HepG2 (cell line): ENCODE data around the gene FAM3B. TPM values are rescaled to one million over a fixed set of nuclear protein-coding genes. Genes with fewer than 3 reads are reported as not detected.

Source experiments
- ATAC-seq: fragments of 200-7000 bp; cut with Tn5 transposase; 3 replicates; pipeline ENCODE4 v1.9.1; 2020; ENCODE audit warnings: mild to moderate bottlenecking, moderate library complexity
- BruUV-seq: library from RNA; stranded (reverse); fragments of 400-500 nt; replicated peaks from 2 replicates; lab custom pipeline; 2021; lab: Mats Ljungman, UMichigan
- CTCF ChIA-PET: fragments of 300-600 bp; formaldehyde crosslinking; extraction: SDS; loops from one replicate; lab custom pipeline; 2021; ENCODE audit warnings: low total read pairs, inconsistent platforms, low intra/inter-chr PET ratio; lab: Yijun Ruan, JAX
- POLR2A ChIA-PET: fragments of 350-600 bp; sonication (Branson Sonifier 250); formaldehyde crosslinking; loops from one replicate; lab custom pipeline; 2020; ENCODE audit warnings: antibody characterized with exemption, inconsistent platforms; lab: Yijun Ruan, JAX
- DNase-seq: peaks from one replicate; pipeline ENCODE4 v3.0.0-alpha.2; 2015; ENCODE audit warnings: low spot score
- FAIRE-seq: peaks from 3 replicates; lab custom pipeline; 2011; peaks lifted over from hg19 to GRCh38; lab: Jason Lieb, UNC
- H2AFZ ChIP-seq: one replicate; pipeline ENCODE4 v1.6.1; 2011; ENCODE audit warnings: low read length, inconsistent platforms
- H3K27ac ChIP-seq: fragments of 300-600 bp; 3 replicates; pipeline ENCODE4 v1.8.0; 2011; ENCODE audit warnings: mixed run types, mild to moderate bottlenecking, mixed read lengths, low read length, inconsistent platforms; ENCODE audit not compliant: insufficient read depth; ENCODE audit errors: extremely low read length
- H3K27me3 ChIP-seq, 2 experiments: fragments of 200-600 bp in 1 of 2; 2 replicates in 1 of 2; 3 replicates in 1 of 2; pipeline versions ENCODE4 v1.6.0 to v1.8.0; 2011; ENCODE audit warnings: low read length in 2 of 2, mild to moderate bottlenecking in 2 of 2, moderate library complexity in 2 of 2, inconsistent platforms in 1 of 2; ENCODE audit not compliant: insufficient read depth in 2 of 2, control insufficient read depth in 1 of 2
- H3K36me3 ChIP-seq, 2 experiments: fragments of 200-600 bp in 1 of 2; replicated peaks in 1 of 2; 2 replicates in 1 of 2; 3 replicates in 1 of 2; pipeline versions ENCODE4 v1.5.1 to v1.8.0; 2011; ENCODE audit warnings: low read length in 2 of 2, inconsistent platforms in 1 of 2; ENCODE audit not compliant: insufficient read depth in 2 of 2, control insufficient read depth in 1 of 2
- H3K4me1 ChIP-seq: 2 replicates; pipeline ENCODE4 v1.5.1; 2012; ENCODE audit warnings: low read length, inconsistent platforms; ENCODE audit not compliant: insufficient read depth
- H3K4me2 ChIP-seq: 2 replicates; pipeline ENCODE4 v1.6.0; 2011; ENCODE audit warnings: low read depth, low read length, inconsistent platforms
- H3K4me3 ChIP-seq, 3 experiments: fragments of 200-600 bp in 1 of 3; sonication (generic), shearing (Covaris generic) in 1 of 3; replicated peaks in 1 of 3; 2 replicates each; pipeline ENCODE4 v1.5.1; 2011 to 2016; ENCODE audit warnings: low read length in 3 of 3, inconsistent platforms in 2 of 3, low read depth in 2 of 3, mild to moderate bottlenecking in 2 of 3, control low read depth in 1 of 3, mixed read lengths in 1 of 3; ENCODE audit not compliant: insufficient read depth in 1 of 3
- H3K79me2 ChIP-seq: one replicate; pipeline ENCODE4 v1.6.1; 2011; ENCODE audit warnings: low read length, inconsistent platforms; ENCODE audit not compliant: insufficient read depth
- H3K9ac ChIP-seq: 2 replicates; pipeline ENCODE4 v1.6.0; 2011; ENCODE audit warnings: mild to moderate bottlenecking, low read depth, low read length, inconsistent platforms; ENCODE audit not compliant: insufficient read depth
- H3K9me3 ChIP-seq: 2 replicates; pipeline ENCODE4 v1.5.1; 2012; ENCODE audit warnings: mild to moderate bottlenecking, low read length
- H4K20me1 ChIP-seq: 2 replicates; pipeline ENCODE4 v1.6.0; 2011; ENCODE audit warnings: inconsistent platforms, mild to moderate bottlenecking, low read length, moderate library complexity; ENCODE audit not compliant: insufficient read depth
- BORCS8-MEF2B ChIP-seq: sonication (generic); formaldehyde crosslinking; IDR thresholded peaks from 2 replicates; pipeline ENCODE4 v1.8.0; 2022; ENCODE audit warnings: mild to moderate bottlenecking, missing genetic modification reagents
- GPN1 ChIP-seq: sonication (generic); formaldehyde crosslinking; IDR thresholded peaks from 2 replicates; pipeline ENCODE4 v1.5.1; 2020; ENCODE audit warnings: missing genetic modification reagents, borderline replicate concordance
- IRX3 ChIP-seq: sonication (generic); formaldehyde crosslinking; IDR thresholded peaks from 2 replicates; pipeline ENCODE4 v1.8.1; 2023; ENCODE audit warnings: mild to moderate bottlenecking, low read depth, missing genetic modification reagents, borderline replicate concordance
- NCOA2 ChIP-seq: sonication (generic); formaldehyde crosslinking; IDR thresholded peaks from 2 replicates; pipeline ENCODE4 v1.8.0; 2022; ENCODE audit warnings: inconsistent platforms
- NFYC ChIP-seq: IDR thresholded peaks from 2 replicates; pipeline ENCODE4 v1.6.1; 2016; ENCODE audit warnings: missing genetic modification reagents, missing compliant biosample characterization
- POLR2AphosphoS5 ChIP-seq: IDR thresholded peaks from 2 replicates; pipeline ENCODE4 v1.6.1; 2012; ENCODE audit warnings: low read depth, low read length
- PRPF4 ChIP-seq: fragments of 200-400 bp; formaldehyde crosslinking; IDR thresholded peaks from 2 replicates; pipeline ENCODE4 v1.6.1; 2016; ENCODE audit warnings: low read length, low read depth; ENCODE audit not compliant: poor library complexity, severe bottlenecking
- REPIN1 ChIP-seq: sonication (generic); formaldehyde crosslinking; IDR thresholded peaks from 2 replicates; pipeline ENCODE4 v1.8.0; 2022; ENCODE audit warnings: missing genetic modification reagents, low read depth, mild to moderate bottlenecking, borderline replicate concordance
- SAFB2 ChIP-seq: sonication (generic); formaldehyde crosslinking; IDR thresholded peaks from 2 replicates; pipeline ENCODE4 v1.5.1; 2020; ENCODE audit warnings: missing genetic modification reagents, low read depth, mild to moderate bottlenecking, borderline replicate concordance
- TOPORS ChIP-seq: sonication (generic); formaldehyde crosslinking; IDR thresholded peaks from 2 replicates; pipeline ENCODE4 v1.8.0; 2023; ENCODE audit warnings: mild to moderate bottlenecking, missing genetic modification reagents
- ZNF484 ChIP-seq: sonication (generic); formaldehyde crosslinking; IDR thresholded peaks from 2 replicates; pipeline ENCODE4 v1.5.1; 2020; ENCODE audit warnings: mild to moderate bottlenecking, low read depth, missing genetic modification reagents, borderline replicate concordance
- ZNF709 ChIP-seq: sonication (generic); formaldehyde crosslinking; IDR thresholded peaks from 2 replicates; pipeline ENCODE4 v1.5.0; 2020; ENCODE audit warnings: mild to moderate bottlenecking, missing genetic modification reagents
- ZNF747 ChIP-seq: sonication (generic); formaldehyde crosslinking; IDR thresholded peaks from 2 replicates; pipeline ENCODE4 v1.8.1; 2023; ENCODE audit warnings: missing genetic modification reagents, mild to moderate bottlenecking, borderline replicate concordance
- WGBS: methylation state at CpG from one replicate; pipeline ENCODE4 v1.1.6; 2017; ENCODE audit warnings: low lambda C conversion rate; 5-methylcytosine and 5-hydroxymethylcytosine counted together
- in situ Hi-C: cut with HindIII; loops from 2 replicates; pipeline ENCODE4 v1.10.0; 2017; ENCODE audit warnings: low pct_unique_long_range_greater_than_20kb; ENCODE audit not compliant: extremely low pct_ligation_motif_present
- intact Hi-C: fragments of 100-400 bp; cut with micrococcal nuclease; formaldehyde crosslinking; loops from one replicate; pipeline ENCODE4 v1.10.0; 2022; ENCODE audit not compliant: unreplicated experiment
- polyA plus RNA-seq, 8 experiments: library from polyadenylated mRNA; depleted of rRNA in 3 of 8; stranded (reverse) in 7 of 8; unstranded in 1 of 8; fragments of >200 nt; fragmentation: Illumina TruSeq in 4 of 8; extraction: Trizol in 4 of 8; gene quantifications; 2 replicates each; pipeline versions ENCODE4 v1.2.1 to v1.2.3, GENCODE V29; 2011 to 2016; ENCODE audit warnings: low read depth in 4 of 8, missing spikeins in 1 of 8, mixed read lengths in 1 of 8; ENCODE audit not compliant: insufficient read depth in 1 of 8
- total RNA-seq, 5 experiments: library from RNA; depleted of rRNA; stranded (reverse); fragments of >200 nt; fragmentation: Illumina TruSeq; extraction: Trizol; gene quantifications; 2 replicates each; pipeline ENCODE4 v1.2.3, GENCODE V29; 2016; ENCODE audit warnings: low read depth in 1 of 5

FAM3B gene
- total and polyA plus RNA-seq, 2 of the 13 experiments (the other 11 are each of a cell fraction or from before 2014, with no cell fraction given): 46.5 to 62.0 TPM

- POLR2A ChIA-PET: no interaction called here
- H4K20me1 ChIP-seq: no peaks in the 10 kb centered on the region
- no peak overlapping the region for H3K4me3 ChIP-seq
- CTCF ChIA-PET: no interaction called here
- H2AFZ ChIP-seq: no peak overlapping the region
- no peaks in the 10 kb centered on the region for H3K9me3 ChIP-seq
- intact Hi-C loops: no loop called here
- BruUV-seq: no TSS peak
- WGBS: 90% methylated on average over 7 of the region's 10 CpGs
- no peaks in the 10 kb centered on the region for H3K27me3 ChIP-seq
- TF ChIP-seq TOPORS (CRISPR knock-in tag): no peak
- TF ChIP-seq PRPF4: no peak
- no peak for TF ChIP-seq ZNF709 (CRISPR knock-in tag)
- no peak for TF ChIP-seq ZNF747 (CRISPR knock-in tag)
- TF ChIP-seq NFYC (CRISPR knock-in tag): no peak
- no peak for TF ChIP-seq REPIN1 (CRISPR knock-in tag)
- no peak for TF ChIP-seq POLR2AphosphoS5
- TF ChIP-seq ZNF484 (CRISPR knock-in tag): no peak
- no peak for TF ChIP-seq GPN1 (CRISPR knock-in tag)
- no peak for TF ChIP-seq SAFB2 (CRISPR knock-in tag)
- no peak for TF ChIP-seq IRX3 (CRISPR knock-in tag)
- TF ChIP-seq NCOA2: no peak
- TF ChIP-seq BORCS8-MEF2B (CRISPR knock-in tag): no peak
- TF ChIP-seq, all 625 proteins: peak for 0
- peaks cover 5 to 25% of the 10 kb centered on the region in 2 experiments; a peak in 3 of 5 replicates for H3K36me3 ChIP-seq
- no peak overlapping the region for H3K4me2 ChIP-seq
- no peak overlapping the region for H3K27ac ChIP-seq
- no peaks in the 10 kb centered on the region for H3K4me1 ChIP-seq
- FAIRE-seq (no peak), ATAC-seq (no peak), DNase-seq (no peak)
- no peaks in the 10 kb centered on the region for H3K79me2 ChIP-seq
- in situ Hi-C loops: no loop called here
- no peak overlapping the region for H3K9ac ChIP-seq
These were observed 86.2 kb downstream of the FAM3B start for GRCh38 chr21:41402796-41403195.
